ENCODE data around the gene PPP1R12A.
"Not testable (repeated sequence)": the region's sequence is repeated elsewhere in the genome, so short reads cannot be mapped to it uniquely, and the experiment has no call there.

PPP1R12A gene

DNA sequence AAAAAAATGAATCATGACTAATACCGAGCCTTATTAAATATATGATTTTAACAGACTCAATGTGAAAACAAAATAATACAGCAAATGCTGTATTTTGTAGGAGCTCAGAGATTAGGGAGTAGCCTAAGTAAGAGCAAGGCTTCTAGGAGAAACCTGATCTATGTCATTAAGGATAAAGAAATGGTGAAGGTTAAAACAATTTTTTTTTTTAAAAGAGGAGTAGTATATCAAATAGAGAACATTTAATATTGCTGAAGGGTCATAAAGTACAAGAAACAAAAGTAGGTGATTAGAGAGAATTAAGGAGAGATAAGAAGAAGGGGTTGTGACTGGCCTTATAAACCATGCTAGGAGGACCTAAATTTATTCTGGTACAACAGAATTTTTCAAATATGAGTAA is 39.1 kb downstream of the PPP1R12A start:
- in situ Hi-C loops (cut with MboI; ENCODE audit: low sequenced_read_pairs): no loop called here

DNA sequence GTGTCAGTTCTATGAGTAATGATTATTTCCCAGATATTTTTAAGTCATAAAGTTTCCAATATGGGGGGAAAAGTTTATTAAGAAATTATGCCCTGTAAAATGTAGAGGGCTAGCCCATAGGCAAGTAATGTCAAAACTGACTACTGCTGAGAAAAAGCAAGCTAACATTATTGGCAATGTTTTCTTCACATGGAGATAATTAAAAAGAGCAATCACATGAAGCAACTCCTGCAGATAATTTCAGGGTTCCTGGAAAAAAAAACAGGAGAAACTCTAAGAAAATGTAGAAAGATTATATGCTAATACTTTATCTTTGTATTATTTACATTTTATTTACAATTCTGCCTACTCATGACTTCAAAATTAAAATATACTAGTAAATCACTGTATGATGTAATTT is 39.8 kb downstream of the PPP1R12A start:
- in situ Hi-C loops (cut with MboI; ENCODE audit: low sequenced_read_pairs): no loop called here

DNA sequence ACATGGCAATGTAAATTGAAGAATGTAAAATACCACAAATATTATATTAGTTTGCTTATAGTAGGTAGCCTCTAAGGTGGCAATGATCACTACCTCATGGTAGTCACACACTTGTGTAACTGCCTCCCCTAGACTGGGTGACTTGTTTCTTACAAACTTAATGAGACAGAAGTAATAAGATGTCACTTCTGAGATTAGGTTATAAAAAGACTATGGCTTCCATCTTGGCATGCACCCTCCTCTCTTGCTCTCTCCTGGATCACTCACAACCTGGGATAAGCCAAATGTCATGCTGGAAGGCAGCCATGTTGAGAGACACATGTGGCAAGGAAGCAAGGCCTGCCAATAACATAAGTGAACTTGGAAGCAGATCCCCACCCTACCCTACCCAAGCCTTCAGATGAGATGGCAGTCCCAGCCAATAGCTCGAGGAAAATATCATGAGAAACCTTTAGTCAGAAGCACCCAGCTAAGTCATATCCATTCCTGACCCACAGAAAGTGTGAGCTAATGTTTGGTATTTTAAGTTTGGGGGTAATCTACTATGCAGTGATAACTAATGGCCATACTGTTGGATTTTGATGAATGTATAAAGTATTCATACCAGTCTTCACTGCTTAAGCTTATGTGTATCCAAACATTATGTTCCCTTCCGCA is 43.3 kb downstream of the PPP1R12A start:
- in situ Hi-C loops (cut with MboI; ENCODE audit: low sequenced_read_pairs): no loop called here

DNA sequence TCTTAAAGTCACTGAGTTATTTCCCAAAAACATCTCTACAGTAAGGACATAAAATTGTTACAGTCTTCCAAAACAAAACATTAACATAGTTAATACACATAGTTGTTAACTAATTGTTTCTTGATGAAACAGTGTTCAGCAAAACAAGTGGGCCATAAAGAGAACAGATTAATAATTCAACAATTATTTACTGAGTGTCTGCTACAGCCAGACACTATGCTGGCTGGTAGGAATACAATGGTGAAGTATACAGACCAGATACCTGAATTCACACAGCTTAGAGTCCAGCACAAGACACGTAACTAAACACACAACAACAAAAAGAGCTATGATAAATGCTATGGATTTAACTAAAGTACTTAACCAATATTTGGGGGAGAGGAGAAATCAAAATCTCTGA is 47.0 kb downstream of the PPP1R12A start:
- in situ Hi-C loops (cut with MboI; ENCODE audit: low sequenced_read_pairs): no loop called here

DNA sequence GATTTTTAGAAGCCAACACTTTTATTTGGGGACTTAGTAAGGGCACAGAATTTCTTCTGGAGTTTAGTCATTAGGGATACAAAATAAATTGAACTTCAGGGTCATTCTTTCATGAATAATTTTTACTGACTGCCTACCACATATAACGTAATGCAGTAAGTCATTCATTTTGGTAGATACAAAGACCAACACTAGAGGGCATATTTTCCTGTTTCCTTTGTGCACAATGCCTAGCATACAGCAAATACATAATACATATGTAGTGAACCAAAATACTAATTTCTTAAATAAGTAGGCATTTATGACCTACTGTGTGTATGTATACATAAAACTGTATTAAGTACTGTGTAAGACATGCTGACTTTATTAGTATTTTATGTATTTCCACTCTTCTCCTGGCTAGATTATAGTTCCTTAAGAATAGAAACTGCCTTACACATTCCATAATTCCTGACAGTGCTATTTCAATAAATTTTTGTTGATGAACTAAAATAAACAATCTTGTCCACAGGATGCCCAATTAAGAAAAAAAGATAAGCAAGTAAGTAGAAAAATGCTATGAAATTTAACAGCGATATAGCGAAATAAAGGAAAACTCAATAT is 47.9 kb downstream of the PPP1R12A start:
- in situ Hi-C loops (cut with MboI; ENCODE audit: low sequenced_read_pairs): no loop called here

DNA sequence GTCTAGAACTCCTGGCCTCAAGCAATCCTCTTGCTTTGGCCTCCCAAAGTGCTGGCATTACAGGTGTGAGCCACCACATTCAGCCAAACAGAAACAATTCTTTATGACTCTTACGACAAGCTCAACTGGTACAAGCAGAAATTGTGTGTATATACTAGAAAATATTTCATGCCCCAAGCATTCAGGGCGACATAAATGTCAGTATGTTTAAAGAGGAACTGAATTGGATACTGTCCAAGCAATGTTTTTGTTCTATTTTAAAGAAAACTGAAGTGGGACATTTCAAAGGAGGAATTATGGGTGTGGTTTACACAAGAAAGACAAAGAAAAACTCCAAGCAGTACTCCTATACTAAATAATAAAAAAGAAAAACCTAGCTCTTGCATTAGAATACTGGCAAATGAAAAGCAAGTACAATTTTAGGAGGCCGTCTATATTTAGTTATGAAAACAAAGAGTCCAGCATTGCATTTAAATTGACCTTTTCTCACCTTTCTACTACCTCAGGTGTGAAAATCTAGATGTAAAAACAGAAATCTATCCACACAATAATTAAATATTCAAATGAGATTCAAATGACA is 48.9 kb downstream of the PPP1R12A start:
- in situ Hi-C loops (cut with MboI; ENCODE audit: low sequenced_read_pairs): no loop called here

DNA sequence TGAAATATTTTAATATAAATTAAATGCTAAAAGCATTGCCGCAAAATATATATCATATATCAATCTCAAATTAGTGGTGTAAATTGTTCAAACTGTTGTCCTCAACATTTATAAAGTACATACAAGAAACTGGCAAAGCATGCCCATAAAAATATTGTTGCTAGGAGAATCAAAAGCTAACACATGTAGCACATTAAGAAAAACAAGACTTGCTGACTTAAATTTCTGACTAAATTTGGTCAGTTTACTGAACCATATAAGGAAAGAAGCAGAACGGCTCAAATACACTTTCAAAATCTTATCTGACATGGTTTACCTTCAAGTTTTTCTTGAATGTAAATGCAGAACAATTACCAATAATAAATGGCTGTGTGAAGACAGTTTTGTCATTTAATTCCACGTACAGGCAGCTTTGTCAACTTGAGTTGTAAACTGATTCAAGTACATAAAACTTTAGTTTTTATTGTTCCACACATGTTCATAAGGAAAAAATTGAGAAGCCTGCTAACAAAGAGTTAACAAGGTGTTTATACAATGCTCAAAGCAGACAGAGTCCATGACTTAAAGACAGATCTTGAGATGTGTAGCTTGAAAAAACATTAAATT is 50.4 kb downstream of the PPP1R12A start:
- in situ Hi-C loops (cut with MboI; ENCODE audit: low sequenced_read_pairs): no loop called here

DNA sequence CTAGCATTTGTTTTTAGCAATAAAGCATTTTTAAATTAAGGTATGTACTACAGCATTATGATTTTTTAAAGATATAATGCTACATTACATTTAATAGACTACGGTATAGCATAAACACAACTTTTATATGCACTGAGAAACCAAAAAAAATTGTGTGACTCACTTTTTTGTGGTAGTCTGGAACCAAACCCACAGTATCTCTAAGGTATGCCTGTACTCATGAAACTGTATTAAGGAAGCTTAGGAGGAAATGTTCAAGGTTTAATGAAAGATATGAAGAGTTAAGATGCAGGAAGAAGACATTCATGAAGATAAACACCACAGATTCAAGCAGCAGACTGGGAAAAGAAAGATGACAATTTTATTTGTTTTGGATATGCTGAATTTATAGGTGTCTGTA is 51.7 kb downstream of the PPP1R12A start:
- in situ Hi-C loops (cut with MboI; ENCODE audit: low sequenced_read_pairs): no loop called here

DNA sequence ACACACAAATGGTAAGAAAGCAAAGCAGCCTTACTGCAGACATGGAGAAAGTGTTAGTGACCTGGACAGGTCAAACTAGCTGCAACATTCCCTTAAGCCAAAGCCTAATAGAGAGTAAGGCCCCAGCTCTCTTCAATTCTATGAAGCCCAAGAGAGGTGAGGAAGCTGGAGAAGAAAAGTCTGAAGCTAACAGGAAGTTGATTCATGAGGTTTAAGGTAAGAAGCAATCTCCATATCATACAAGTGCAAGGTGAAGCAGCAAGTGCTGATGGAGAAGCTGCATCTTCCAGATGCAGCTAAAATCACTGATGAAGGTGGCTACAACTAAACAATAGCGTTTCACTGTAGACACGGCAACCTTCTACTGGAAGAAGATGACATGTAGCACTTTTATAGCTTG is 53.5 kb downstream of the PPP1R12A start:
- in situ Hi-C loops (cut with MboI; ENCODE audit: low sequenced_read_pairs): no loop called here

DNA sequence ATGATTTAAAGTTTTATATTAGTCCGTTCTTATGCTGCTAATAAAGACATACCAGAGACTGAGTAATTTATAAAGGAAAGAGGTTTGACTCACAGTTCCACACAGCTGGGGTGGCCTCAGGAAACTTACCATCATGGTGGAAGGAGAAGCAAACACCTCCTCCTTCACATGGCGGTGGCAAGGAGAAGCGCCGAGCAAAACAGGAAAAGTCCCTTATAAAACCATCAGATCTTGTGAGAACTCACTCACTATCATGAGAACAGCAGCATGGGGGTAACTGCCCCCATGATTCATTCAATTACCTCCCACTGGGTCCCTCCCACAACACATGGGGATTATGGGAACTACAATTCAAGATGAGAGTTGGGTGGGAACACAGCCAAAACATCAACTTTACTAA is 56.4 kb downstream of the PPP1R12A start:
- in situ Hi-C loops (cut with MboI; ENCODE audit: low sequenced_read_pairs): not testable (repeated sequence)

DNA sequence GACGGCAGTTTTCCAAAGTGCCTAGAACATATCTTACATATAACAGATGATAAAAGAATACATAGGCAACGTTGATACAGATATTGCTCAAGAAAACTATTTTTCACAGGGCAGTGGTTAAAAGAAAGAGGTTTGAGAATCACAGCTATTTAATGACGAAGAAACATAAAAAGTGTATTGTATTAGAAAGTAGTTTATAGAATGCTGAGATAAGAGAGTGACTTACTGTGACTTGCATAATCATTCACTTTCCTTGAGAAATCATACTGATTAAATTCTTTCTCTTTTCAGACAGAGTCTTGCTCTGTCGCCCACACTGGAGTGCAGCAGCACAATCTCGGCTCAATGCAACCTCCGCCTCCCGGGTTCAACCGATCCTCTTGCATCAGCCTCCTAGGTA is 57.7 kb downstream of the PPP1R12A start:
- in situ Hi-C loops (cut with MboI; ENCODE audit: low sequenced_read_pairs): no loop called here

DNA sequence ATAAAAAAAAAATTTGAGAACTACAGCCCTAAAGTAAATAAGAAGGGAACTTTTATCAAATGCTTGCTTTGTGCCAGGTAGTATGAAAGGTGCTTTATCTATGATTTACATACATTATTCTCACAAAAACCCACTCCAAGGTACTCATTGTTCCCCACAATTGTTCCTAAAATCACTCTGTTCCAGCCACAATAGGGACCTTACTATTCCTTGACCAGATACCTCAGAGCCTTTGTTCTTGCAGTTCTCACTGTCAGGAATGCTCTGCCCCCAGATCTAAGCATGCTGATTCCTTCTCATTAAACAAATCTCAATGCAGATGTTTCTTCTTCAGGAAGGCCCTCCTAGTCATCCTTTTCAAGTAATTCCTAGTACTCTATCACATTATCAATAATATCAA is 60.2 kb downstream of the PPP1R12A start:
- in situ Hi-C loops (cut with MboI; ENCODE audit: low sequenced_read_pairs): no loop called here

DNA sequence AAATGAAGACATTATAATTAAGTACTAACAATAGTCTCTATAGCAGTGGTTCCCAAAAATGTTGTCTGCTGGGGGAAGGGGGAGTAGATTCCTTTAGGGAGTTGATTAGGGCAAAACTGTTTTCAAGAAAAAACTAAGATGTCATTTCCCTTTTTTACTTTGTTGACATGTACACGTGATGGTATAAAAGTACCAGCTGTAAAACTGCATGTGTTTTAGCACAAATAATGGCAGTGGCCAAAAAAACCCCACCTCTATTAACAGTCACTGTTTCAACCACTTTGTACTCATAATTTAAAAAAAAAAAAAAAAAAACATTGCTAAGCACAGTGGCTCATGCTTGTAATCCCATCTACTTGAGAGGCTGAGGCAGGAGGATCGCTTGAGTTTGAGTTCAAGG is 61.7 kb downstream of the PPP1R12A start:
- in situ Hi-C loops (cut with MboI; ENCODE audit: low sequenced_read_pairs): no loop called here

DNA sequence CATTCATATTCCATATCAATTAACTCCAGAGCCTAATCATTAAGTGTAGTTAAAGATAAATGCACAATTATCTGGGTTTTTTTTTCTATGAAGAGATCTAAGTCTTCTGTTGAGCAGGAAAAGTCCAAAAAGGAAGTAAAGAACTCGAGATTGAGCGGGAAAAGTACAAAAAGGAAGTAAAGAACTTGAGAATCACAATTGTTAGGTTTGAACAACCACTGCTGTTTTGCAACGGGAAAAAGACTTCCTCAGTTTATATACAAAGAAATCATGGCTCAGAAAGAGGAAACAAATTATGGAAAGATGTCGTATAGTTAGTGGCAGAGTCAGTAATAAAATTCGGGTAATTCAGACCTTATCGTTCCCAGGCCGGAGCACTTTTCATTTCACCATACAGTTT is 63.3 kb downstream of the PPP1R12A start:
- in situ Hi-C loops (cut with MboI; ENCODE audit: low sequenced_read_pairs): no loop called here

DNA sequence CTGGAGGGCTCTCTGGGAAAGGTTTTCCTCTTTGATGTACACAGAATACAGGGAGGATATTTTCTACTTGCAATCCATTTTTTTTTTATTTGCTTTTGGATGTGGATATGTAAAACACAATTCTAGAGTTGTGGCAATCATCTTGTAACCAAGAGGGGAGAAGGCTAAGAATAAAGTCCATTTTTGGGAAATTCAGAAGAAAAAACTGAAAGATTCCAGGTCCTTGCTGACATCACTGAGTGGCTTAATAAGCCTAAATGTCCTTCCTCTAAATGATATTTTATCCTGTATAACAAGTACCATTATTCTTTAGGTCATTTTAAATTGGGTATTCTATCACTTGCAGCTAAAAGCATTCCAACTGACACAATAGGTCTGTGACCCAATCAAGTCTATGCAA is 64.0 kb downstream of the PPP1R12A start:
- in situ Hi-C loops (cut with MboI; ENCODE audit: low sequenced_read_pairs): no loop called here

DNA sequence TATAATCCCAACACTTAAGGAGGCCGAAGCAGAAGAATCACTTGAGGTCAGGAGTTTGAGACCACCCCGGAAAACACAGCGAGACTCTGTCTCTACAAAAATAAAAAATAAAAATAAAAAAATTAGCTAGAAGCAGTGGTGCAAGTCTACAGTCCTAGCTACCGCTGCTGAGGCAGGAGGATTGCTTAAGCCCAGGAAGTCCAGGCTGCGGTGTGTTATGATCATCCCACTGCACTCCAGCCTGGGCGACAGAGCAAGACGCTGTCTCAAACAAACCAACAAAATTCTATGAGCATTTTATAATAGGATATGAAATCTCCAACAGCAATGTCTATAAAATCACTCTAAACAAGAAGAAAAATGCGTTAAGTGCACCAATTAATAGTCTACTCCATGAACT is 75.3 kb downstream of the PPP1R12A start:
- in situ Hi-C loops (cut with MboI; ENCODE audit: low sequenced_read_pairs): no loop called here

DNA sequence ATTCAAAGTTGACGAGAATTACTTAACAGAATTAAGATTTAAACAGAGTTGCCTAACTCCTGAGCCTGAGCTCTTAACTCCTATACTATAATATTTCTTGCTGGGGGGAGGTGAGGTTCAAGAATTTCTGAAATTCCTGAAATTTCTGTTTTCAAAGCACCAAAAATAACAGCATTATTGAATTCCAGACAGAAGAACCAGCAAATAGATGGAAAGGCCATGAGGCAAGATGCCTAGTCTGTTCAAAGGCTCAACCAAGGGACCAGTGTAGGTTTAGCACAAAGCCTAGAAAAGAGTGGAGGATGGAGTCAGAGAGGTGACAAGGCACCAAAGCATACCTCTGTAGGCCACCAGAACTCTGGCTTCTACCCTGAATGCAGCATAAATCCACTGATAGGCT is 76.4 kb downstream of the PPP1R12A start:
- in situ Hi-C loops (cut with MboI; ENCODE audit: low sequenced_read_pairs): no loop called here

DNA sequence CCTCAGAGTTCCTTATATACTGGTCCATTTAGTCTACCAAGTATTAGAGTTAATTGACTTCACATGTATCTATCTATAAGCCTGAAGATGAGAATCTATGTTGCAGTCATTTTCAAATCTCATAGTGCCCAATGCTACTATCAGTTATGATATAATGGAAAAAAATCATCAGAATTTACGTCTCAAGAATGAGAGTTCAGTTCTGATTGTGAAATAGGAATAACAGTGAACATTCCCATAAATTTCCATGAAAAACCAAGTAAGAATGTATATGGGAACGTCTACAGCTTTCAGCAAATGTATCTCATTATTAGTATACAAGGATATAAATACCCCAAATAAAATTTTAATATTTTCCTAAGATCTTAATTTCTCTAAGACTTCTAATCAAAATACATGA is 77.2 kb downstream of the PPP1R12A start:
- in situ Hi-C loops (cut with MboI; ENCODE audit: low sequenced_read_pairs): no loop called here

DNA sequence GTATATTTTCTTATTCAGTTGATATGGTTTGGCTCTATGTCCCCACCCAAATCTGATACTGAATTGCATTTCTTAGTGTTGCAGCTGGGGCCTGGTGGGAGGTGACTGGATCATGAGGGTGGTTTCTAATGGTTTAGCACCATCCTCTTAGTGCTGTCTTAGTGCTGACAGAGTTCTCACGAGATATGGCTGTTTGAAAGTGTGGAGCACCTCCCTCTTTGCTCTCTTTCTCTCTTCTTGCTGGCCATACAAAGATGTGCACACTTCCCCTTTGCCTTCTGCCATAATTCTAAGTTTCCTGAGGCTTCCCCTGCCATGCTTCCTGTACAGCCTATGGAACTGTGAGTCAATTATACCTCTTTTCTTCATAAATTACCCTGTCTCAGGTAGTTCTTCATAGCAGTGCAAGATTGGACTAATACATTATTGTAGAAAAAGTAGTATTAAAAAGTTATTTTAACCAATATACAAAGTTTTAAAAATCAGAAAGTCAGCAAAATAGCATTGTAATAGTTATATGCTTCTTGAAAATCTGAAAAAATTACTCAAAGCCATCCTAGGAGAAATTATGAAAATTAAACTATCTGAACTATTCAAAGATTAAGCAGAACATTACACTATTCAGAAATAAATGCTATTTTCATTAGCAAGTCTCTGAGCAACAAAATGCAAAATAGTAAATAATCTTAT is 84.1 kb downstream of the PPP1R12A start:
- in situ Hi-C loops (cut with MboI; ENCODE audit: low sequenced_read_pairs): no loop called here

DNA sequence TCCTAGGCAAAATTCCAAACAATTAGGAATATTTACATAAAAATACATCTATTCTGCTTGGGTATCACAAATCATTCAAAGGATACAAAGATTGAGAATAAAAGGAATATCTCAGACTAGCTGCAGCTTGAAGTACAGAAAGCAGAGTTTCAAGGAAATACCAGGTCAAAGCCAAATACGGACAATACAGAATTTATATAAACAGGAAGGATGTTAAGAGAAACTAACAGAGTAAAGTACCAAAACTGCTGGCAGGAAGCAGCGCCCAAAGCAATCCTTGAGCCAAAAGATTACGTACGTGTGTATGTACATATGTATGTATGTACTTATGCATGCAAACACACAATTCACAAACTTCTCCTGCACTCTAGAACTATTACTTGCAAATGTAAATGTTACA is 86.6 kb downstream of the PPP1R12A start:
- in situ Hi-C loops (cut with MboI; ENCODE audit: low sequenced_read_pairs): no loop called here

DNA sequence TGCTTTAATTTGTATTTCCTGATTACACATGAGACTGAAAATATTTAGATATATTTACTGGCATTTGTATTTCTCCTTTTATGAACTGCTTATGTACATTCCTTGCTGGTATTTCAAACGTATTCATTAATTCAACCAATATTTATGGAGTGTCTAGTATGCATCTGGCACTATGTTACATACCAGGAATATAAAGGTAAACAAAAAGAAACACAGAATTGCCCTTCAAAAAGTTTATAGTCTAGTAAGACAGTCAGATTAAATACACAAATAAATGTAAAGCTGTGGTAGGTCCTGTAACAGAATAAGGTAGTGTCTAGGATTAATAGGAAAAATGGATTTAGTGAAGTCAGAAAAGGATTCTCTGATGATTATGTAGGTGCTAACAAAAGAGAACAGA is 87.5 kb downstream of the PPP1R12A start:
- in situ Hi-C loops (cut with MboI; ENCODE audit: low sequenced_read_pairs): no loop called here

DNA sequence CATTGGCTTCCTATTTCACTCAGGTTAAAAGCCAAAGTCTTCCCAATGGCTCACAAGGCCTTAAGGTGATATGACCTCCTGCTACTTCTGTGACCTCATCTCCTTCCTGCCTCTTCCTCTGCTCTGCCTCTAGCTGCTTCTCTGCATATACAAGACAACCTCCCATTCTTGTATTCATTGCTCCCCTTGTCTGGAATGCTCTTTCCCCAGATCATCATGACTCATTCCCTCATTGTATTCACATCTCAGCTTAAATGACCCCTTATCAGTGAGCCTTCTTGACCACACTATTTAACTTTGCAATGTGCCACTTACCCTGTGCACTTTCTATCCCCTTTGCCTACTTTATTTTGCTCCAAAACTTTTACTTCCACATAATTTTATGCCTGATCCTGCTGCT is 90.2 kb downstream of the PPP1R12A start:
- in situ Hi-C loops (cut with MboI; ENCODE audit: low sequenced_read_pairs): no loop called here

All from HL-60/S4 treated with phorbol 12-myristate 13-acetate at 8.2 ng/mL for 4 days and 3 days (cell line).